ENCODE data around the gene KIFBP. TPM values are rescaled to one million over a fixed set of nuclear protein-coding genes. Genes with fewer than 3 reads are reported as not detected.

Gene KIFBP
- total and polyA plus RNA-seq, 2 experiments from 2014 or later: 54.0 to 56.5 TPM

GRCh38 chr10:68992636-68993440 is 4.2 kb downstream of the KIFBP start:
- peak overlapping the region; percentile 44 for H3K4me3 ChIP-seq
- H3K4me2 ChIP-seq (ENCODE audit: unreplicated experiment): peak overlapping the region; percentile 71
- peak overlapping the region; percentile 80 for H3K9ac ChIP-seq
- no peaks in the 10 kb centered on the region for H3K9me2 ChIP-seq (ENCODE audit: insufficient read depth)
- H2AFZ ChIP-seq: no peak overlapping the region
- WGBS, 2 experiments (ENCODE audit: low coverage in 1 of 2, low lambda C conversion rate in 2 of 2, missing lambda C conversion rate in 2 of 2): 0 to 5% methylated on average over 2 of the region's 2 CpGs
- H3K79me2 ChIP-seq (ENCODE audit: insufficient read depth): peaks cover 94% of the 10 kb centered on the region
- no peaks in the 10 kb centered on the region for H3K27me3 ChIP-seq (replicated peaks; ENCODE audit: insufficient read depth)
- H3K27ac ChIP-seq: peak overlapping the region; percentile 94
- DNase-seq: peak; percentile 95
- no peaks in the 10 kb centered on the region for H3K36me3 ChIP-seq (ENCODE audit: low read depth)
- TF ChIP-seq EZH2phosphoT487 (IDR thresholded peaks at IDR 0.05; ENCODE audit: insufficient read depth, low read depth): no peak
- TF ChIP-seq EZH2 (IDR thresholded peaks at IDR 0.05; ENCODE audit: insufficient read depth, poor library complexity, severe bottlenecking): no peak
- H3K9me3 ChIP-seq (ENCODE audit: low read depth): no peaks in the 10 kb centered on the region
- peaks cover 51% of the 10 kb centered on the region for H3K4me1 ChIP-seq (ENCODE audit: insufficient read depth)
- H4K20me1 ChIP-seq (ENCODE audit: insufficient read depth): no peaks in the 10 kb centered on the region
- in situ Hi-C loops (cut with MboI): loop anchor here (25.0 kb wide), 1 partner anchor 419 kb away; the partner anchor contains the start of gene TACR2
- peaks cover 28% of the 10 kb centered on the region for H3F3A ChIP-seq (ENCODE audit: insufficient read depth)

GRCh38 chr10:68997211-68997610 is 8.6 kb downstream of the KIFBP start:
- no peak overlapping the region for H3K4me2 ChIP-seq (ENCODE audit: unreplicated experiment)
- peaks cover 11% of the 10 kb centered on the region for H3F3A ChIP-seq (ENCODE audit: insufficient read depth)
- H3K27ac ChIP-seq: peak overlapping the region; percentile 40
- no peak for TF ChIP-seq EZH2phosphoT487 (IDR thresholded peaks at IDR 0.05; ENCODE audit: insufficient read depth, low read depth)
- no peak for TF ChIP-seq EZH2 (IDR thresholded peaks at IDR 0.05; ENCODE audit: insufficient read depth, poor library complexity, severe bottlenecking)
- H3K9me2 ChIP-seq (ENCODE audit: insufficient read depth): no peaks in the 10 kb centered on the region
- H3K4me1 ChIP-seq (ENCODE audit: insufficient read depth): peaks cover 34% of the 10 kb centered on the region
- DNase-seq: no peak
- 96 to 98% methylated on average over 3 of the region's 3 CpGs for WGBS, 2 experiments (ENCODE audit: low coverage in 1 of 2, low lambda C conversion rate in 2 of 2, missing lambda C conversion rate in 2 of 2)
- no peaks in the 10 kb centered on the region for H3K9me3 ChIP-seq (ENCODE audit: low read depth)
- no peaks in the 10 kb centered on the region for H4K20me1 ChIP-seq (ENCODE audit: insufficient read depth)
- in situ Hi-C loops (cut with MboI): loop anchor here (25.0 kb wide), 1 partner anchor 415 kb away; the partner anchor contains the start of gene TACR2
- peaks cover 96% of the 10 kb centered on the region for H3K79me2 ChIP-seq (ENCODE audit: insufficient read depth)
- H3K27me3 ChIP-seq (replicated peaks; ENCODE audit: insufficient read depth): no peaks in the 10 kb centered on the region
- H3K9ac ChIP-seq: no peak overlapping the region
- no peak overlapping the region for H2AFZ ChIP-seq
- no peak overlapping the region for H3K4me3 ChIP-seq
- 0 out of 2 replicates have a peak, but pooled peaks cover 8% of the 10 kb centered on the region for H3K36me3 ChIP-seq (ENCODE audit: low read depth)

GRCh38 chr10:69004821-69005220 is 16.2 kb downstream of the KIFBP start:
- DNase-seq: peak; percentile 78
- 24 to 39% methylated on average over 1 of the region's 1 CpG for WGBS, 2 experiments (ENCODE audit: low coverage in 1 of 2, low lambda C conversion rate in 2 of 2, missing lambda C conversion rate in 2 of 2)
- no peak for TF ChIP-seq EZH2phosphoT487 (IDR thresholded peaks at IDR 0.05; ENCODE audit: insufficient read depth, low read depth)
- no peak for TF ChIP-seq EZH2 (IDR thresholded peaks at IDR 0.05; ENCODE audit: insufficient read depth, poor library complexity, severe bottlenecking)
- Histone ChIP-seq H3K27me3 (replicated peaks; ENCODE audit: insufficient read depth) (no peaks in the 10 kb centered on the region), H3K79me2 (ENCODE audit: insufficient read depth) (peaks cover 65% of the 10 kb centered on the region), H3K4me3 (no peak overlapping the region), H3K9me3 (ENCODE audit: low read depth) (no peaks in the 10 kb centered on the region), H3K27ac (no peak overlapping the region), H3K36me3 (ENCODE audit: low read depth) (peaks cover 32% of the 10 kb centered on the region), H3K4me2 (ENCODE audit: unreplicated experiment) (no peak overlapping the region), H3K4me1 (ENCODE audit: insufficient read depth) (peaks cover 14% of the 10 kb centered on the region), H2AFZ (no peak overlapping the region), H3F3A (ENCODE audit: insufficient read depth) (peaks cover 14% of the 10 kb centered on the region; the same call in 1 of the 2 replicates), H3K9me2 (ENCODE audit: insufficient read depth) (no peaks in the 10 kb centered on the region), H3K9ac (no peak overlapping the region), H4K20me1 (ENCODE audit: insufficient read depth) (no peaks in the 10 kb centered on the region)
- in situ Hi-C loops (cut with MboI): loop anchor here (5.0 kb wide), 1 partner anchor 87 kb away; no protein-coding TSS in a partner anchor

- DNase-seq: no peak
- peaks cover 59% of the 10 kb centered on the region for H3K79me2 ChIP-seq (ENCODE audit: insufficient read depth)
- H3K27me3 ChIP-seq (replicated peaks; ENCODE audit: insufficient read depth): no peaks in the 10 kb centered on the region
- H3K4me1 ChIP-seq (ENCODE audit: insufficient read depth): peaks cover 20% of the 10 kb centered on the region
- H3K27ac ChIP-seq: no peak overlapping the region
- peaks cover 20% of the 10 kb centered on the region for H3F3A ChIP-seq (ENCODE audit: insufficient read depth)
- no peak overlapping the region for H3K9ac ChIP-seq
- WGBS, 2 experiments (ENCODE audit: low coverage in 1 of 2, low lambda C conversion rate in 2 of 2, missing lambda C conversion rate in 2 of 2): 97 to 98% methylated on average over 6 of the region's 6 CpGs
- H3K36me3 ChIP-seq (ENCODE audit: low read depth): peaks cover 35% of the 10 kb centered on the region
- no peaks in the 10 kb centered on the region for H4K20me1 ChIP-seq (ENCODE audit: insufficient read depth)
- no peak for TF ChIP-seq EZH2phosphoT487 (IDR thresholded peaks at IDR 0.05; ENCODE audit: insufficient read depth, low read depth)
- TF ChIP-seq EZH2 (IDR thresholded peaks at IDR 0.05; ENCODE audit: insufficient read depth, poor library complexity, severe bottlenecking): no peak
- H3K4me2 ChIP-seq (ENCODE audit: unreplicated experiment): no peak overlapping the region
- H3K9me3 ChIP-seq (ENCODE audit: low read depth): no peaks in the 10 kb centered on the region
- H3K4me3 ChIP-seq: no peak overlapping the region
- in situ Hi-C loops (cut with MboI): loop anchor here (5.0 kb wide), 1 partner anchor 86 kb away; no protein-coding TSS in a partner anchor
- H3K9me2 ChIP-seq (ENCODE audit: insufficient read depth): no peaks in the 10 kb centered on the region
- H2AFZ ChIP-seq: no peak overlapping the region
Measured at GRCh38 chr10:69005704-69006485, 17.3 kb downstream of the KIFBP start.

All from GM23248 (cell line).